ENCODE data around the gene CUL2. TPM values are rescaled to one million over a fixed set of nuclear protein-coding genes. Genes with fewer than 3 reads are reported as not detected.
"Not testable (repeated sequence)": the region's sequence is repeated elsewhere in the genome, so short reads cannot be mapped to it uniquely, and the experiment has no call there.

CUL2 gene
- total RNA-seq, 1 experiment from 2014 or later: 21.7 TPM

GRCh38 chr10:35019041-35020024 is 70.8 kb downstream of the CUL2 start:
- no peak for DNase-seq (ENCODE audit: low read depth)

GRCh38 chr10:35017608-35018007 is 72.5 kb downstream of the CUL2 start:
- DNase-seq (ENCODE audit: low read depth): no peak

GRCh38 chr10:35015843-35016408 is 74.2 kb downstream of the CUL2 start:
- no peak for DNase-seq (ENCODE audit: low read depth)

GRCh38 chr10:35012781-35013180 is 77.4 kb downstream of the CUL2 start:
- DNase-seq (ENCODE audit: low read depth): no peak

- peak; percentile 41 for DNase-seq (ENCODE audit: low read depth)
These were observed 78.4 kb downstream of the CUL2 start for GRCh38 chr10:35011771-35012191.

- DNase-seq (ENCODE audit: low read depth): peak; percentile 23
These were observed 82.3 kb downstream of the CUL2 start for GRCh38 chr10:35007858-35008301.

GRCh38 chr10:35006836-35007235 is 83.3 kb downstream of the CUL2 start:
- DNase-seq (ENCODE audit: low read depth): no peak

- DNase-seq (ENCODE audit: low read depth): peak; percentile 91
These were observed 84.3 kb downstream of the CUL2 start for GRCh38 chr10:35005868-35006267.

GRCh38 chr10:35004651-35005050 is 85.5 kb downstream of the CUL2 start:
- no peak for DNase-seq (ENCODE audit: low read depth)

- DNase-seq (ENCODE audit: low read depth): no peak
These were observed 86.2 kb downstream of the CUL2 start for GRCh38 chr10:35003906-35004305.

- DNase-seq (ENCODE audit: low read depth): no peak
These were observed 89.2 kb downstream of the CUL2 start for GRCh38 chr10:35000936-35001335.

- no peak for DNase-seq (ENCODE audit: low read depth)
These were observed 90.6 kb downstream of the CUL2 start for GRCh38 chr10:34999532-34999931.

- DNase-seq (ENCODE audit: low read depth): no peak
These were observed 91.2 kb downstream of the CUL2 start for GRCh38 chr10:34998940-34999339.

- peak; percentile 18 for DNase-seq (ENCODE audit: low read depth)
These were observed 93.3 kb downstream of the CUL2 start for GRCh38 chr10:34996843-34997242.

- DNase-seq (ENCODE audit: low read depth): no peak
These were observed 94.2 kb downstream of the CUL2 start for GRCh38 chr10:34995925-34996324.

GRCh38 chr10:34994565-34995142 is 95.5 kb downstream of the CUL2 start:
- DNase-seq (ENCODE audit: low read depth): peak; percentile 65

GRCh38 chr10:34993782-34994181 is 96.4 kb downstream of the CUL2 start:
- no peak for DNase-seq (ENCODE audit: low read depth)

GRCh38 chr10:34991117-34991516 is 99.0 kb downstream of the CUL2 start:
- not testable (repeated sequence) for DNase-seq (ENCODE audit: low read depth)

- DNase-seq (ENCODE audit: low read depth): no peak
These were observed 101.6 kb downstream of the CUL2 start for GRCh38 chr10:34988397-34989067.

GRCh38 chr10:34985823-34986222 is 104.3 kb downstream of the CUL2 start:
- no peak for DNase-seq (ENCODE audit: low read depth)

GRCh38 chr10:34985146-34985545 is 105.0 kb downstream of the CUL2 start:
- DNase-seq (ENCODE audit: low read depth): no peak

GRCh38 chr10:34981844-34982243 is 108.3 kb downstream of the CUL2 start:
- no peak for DNase-seq (ENCODE audit: low read depth)

Data from Daoy (cell line).